Measurements from ENCODE around the gene NUDT4.
"Not testable (repeated sequence)": the region's sequence is repeated elsewhere in the genome, so short reads cannot be mapped to it uniquely, and the experiment has no call there.

The NUDT4 gene

DNA sequence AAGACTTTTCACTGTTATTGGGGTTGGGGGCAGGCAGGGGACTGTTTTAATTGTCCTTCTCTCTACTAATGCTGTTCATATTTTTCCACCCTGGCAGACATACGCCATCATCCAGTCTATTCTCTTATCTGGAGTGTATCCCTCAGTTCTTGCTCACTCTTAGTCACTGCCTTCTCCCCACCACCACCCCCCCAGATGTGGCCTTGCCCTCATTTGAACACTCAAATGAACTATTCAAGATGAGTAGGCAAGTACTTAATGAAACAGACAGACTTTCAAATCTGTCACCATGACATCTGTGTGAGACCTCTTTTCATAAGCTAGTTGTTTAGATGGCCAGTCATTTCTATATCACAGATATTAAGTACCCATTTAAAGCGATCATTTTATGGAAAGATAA is 10.1 kb downstream of the NUDT4 start:
- H3K27me3 Mint-ChIP-seq (ENCODE audit: low read depth, poor library complexity), result no peaks in the 10 kb centered on the region
- peaks cover 13% of the 10 kb centered on the region for H3K9me3 Mint-ChIP-seq
- TF ChIP-seq, protein P1, sequence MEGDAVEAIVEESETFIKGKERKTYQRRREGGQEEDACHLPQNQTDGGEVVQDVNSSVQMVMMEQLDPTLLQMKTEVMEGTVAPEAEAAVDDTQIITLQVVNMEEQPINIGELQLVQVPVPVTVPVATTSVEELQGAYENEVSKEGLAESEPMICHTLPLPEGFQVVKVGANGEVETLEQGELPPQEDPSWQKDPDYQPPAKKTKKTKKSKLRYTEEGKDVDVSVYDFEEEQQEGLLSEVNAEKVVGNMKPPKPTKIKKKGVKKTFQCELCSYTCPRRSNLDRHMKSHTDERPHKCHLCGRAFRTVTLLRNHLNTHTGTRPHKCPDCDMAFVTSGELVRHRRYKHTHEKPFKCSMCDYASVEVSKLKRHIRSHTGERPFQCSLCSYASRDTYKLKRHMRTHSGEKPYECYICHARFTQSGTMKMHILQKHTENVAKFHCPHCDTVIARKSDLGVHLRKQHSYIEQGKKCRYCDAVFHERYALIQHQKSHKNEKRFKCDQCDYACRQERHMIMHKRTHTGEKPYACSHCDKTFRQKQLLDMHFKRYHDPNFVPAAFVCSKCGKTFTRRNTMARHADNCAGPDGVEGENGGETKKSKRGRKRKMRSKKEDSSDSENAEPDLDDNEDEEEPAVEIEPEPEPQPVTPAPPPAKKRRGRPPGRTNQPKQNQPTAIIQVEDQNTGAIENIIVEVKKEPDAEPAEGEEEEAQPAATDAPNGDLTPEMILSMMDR (IDR thresholded peaks at IDR 0.05), result no peak
- H3K4me1 Mint-ChIP-seq, result peaks cover 32% of the 10 kb centered on the region
- no peak overlapping the region for H3K4me3 Mint-ChIP-seq
- H3K27ac Mint-ChIP-seq, result peak overlapping the region; percentile 69
- no peak for DNase-seq
- H3K36me3 Mint-ChIP-seq (ENCODE audit: low read depth), result peaks cover 63% of the 10 kb centered on the region

DNA sequence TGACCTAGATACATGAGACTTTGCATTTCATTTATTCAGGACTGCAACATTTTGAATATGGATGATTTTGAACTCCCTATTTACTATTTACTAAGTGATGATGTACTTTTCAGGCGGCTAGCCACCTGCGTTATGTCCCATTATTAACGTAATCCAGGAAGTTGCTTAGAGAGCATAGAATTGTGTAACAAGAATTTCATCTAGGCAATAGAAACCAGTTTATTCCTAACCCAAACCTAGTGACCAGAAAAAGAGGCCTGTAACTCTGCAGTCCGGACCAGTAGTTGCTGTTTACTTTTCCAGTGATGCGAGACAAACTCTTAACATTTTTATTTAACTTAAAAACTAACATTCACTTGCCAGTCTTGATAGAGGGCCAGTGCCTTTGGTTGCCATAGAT is 12.3 kb downstream of the NUDT4 start:
- Mint-ChIP-seq H3K4me3 (no peak overlapping the region), H3K4me1 (peaks cover 19% of the 10 kb centered on the region), H3K27me3 (ENCODE audit: low read depth, poor library complexity) (no peaks in the 10 kb centered on the region), H3K9me3 (peaks cover 12% of the 10 kb centered on the region), H3K36me3 (ENCODE audit: low read depth) (peaks cover 65% of the 10 kb centered on the region), H3K27ac (peak overlapping the region; percentile 92)
- no peak for DNase-seq
- TF ChIP-seq, protein P1 (IDR thresholded peaks at IDR 0.05), result no peak

- no peak overlapping the region for H3K4me3 Mint-ChIP-seq
- H3K27me3 Mint-ChIP-seq (ENCODE audit: low read depth, poor library complexity), result no peaks in the 10 kb centered on the region
- no peak for DNase-seq
- TF ChIP-seq, protein P1 (IDR thresholded peaks at IDR 0.05), result no peak
- H3K27ac Mint-ChIP-seq, result peak overlapping the region; percentile 92
- H3K4me1 Mint-ChIP-seq, result peaks cover 14% of the 10 kb centered on the region
- peaks cover 65% of the 10 kb centered on the region for H3K36me3 Mint-ChIP-seq (ENCODE audit: low read depth)
- H3K9me3 Mint-ChIP-seq, result peaks cover 6% of the 10 kb centered on the region
Measured at GRCh38 chr12:93390549-93391297, 13.0 kb downstream of the NUDT4 start.

DNA sequence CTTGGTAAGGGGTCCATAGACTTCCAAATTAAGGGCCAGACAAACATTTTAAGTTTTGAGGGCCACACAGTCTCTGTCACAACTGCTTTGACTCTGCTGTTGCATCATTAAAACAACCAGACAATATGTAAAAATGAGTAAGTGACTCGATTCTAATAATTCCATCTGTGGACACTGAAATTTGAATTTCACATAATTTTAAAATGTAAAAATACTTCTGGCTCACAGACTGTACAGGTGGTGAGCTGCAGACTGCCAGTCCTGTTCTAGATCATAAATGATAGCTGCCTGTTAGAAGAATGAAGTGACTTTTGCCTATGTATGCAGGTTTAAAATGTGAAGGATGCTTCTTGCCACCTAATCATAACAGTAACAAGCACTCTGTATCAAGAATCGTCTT is 15.7 kb downstream of the NUDT4 start:
- H3K4me3 Mint-ChIP-seq, result no peak overlapping the region
- peaks cover 14% of the 10 kb centered on the region for H3K4me1 Mint-ChIP-seq
- no peaks in the 10 kb centered on the region for H3K9me3 Mint-ChIP-seq
- TF ChIP-seq, protein P1 (IDR thresholded peaks at IDR 0.05), result no peak
- peaks cover 61% of the 10 kb centered on the region for H3K36me3 Mint-ChIP-seq (ENCODE audit: low read depth)
- H3K27me3 Mint-ChIP-seq (ENCODE audit: low read depth, poor library complexity), result no peaks in the 10 kb centered on the region
- DNase-seq, result no peak
- H3K27ac Mint-ChIP-seq, result no peak overlapping the region

DNA sequence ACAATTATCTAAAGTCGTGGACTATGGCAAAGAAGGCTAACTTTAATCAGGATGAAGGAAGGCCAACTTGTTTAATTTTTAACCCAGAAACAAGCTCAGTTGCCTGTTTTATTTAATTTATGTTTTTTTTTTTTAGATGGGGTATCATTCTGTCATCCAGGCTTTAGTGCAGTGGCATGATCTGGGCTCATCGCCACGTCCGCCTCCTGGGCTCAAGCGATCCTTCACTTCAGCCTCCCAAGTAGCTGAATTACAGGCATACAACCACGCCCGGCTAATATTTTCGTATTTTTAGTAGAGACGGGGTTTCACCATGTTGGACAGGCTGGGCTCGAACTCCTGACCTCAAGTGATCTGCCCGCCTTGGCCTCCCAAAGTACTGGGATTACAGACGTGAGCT is 19.7 kb downstream of the NUDT4 start:
- no peak overlapping the region for H3K4me3 Mint-ChIP-seq
- no peak for DNase-seq
- H3K36me3 Mint-ChIP-seq (ENCODE audit: low read depth), result peaks cover 54% of the 10 kb centered on the region
- H3K27ac Mint-ChIP-seq, result peak overlapping the region; percentile 90
- no peaks in the 10 kb centered on the region for H3K27me3 Mint-ChIP-seq (ENCODE audit: low read depth, poor library complexity)
- H3K4me1 Mint-ChIP-seq, result no peaks in the 10 kb centered on the region
- H3K9me3 Mint-ChIP-seq, result no peaks in the 10 kb centered on the region
- TF ChIP-seq, protein P1 (IDR thresholded peaks at IDR 0.05), result no peak

- H3K4me3 Mint-ChIP-seq; DNase-seq; H3K27me3 Mint-ChIP-seq (ENCODE audit: low read depth, poor library complexity); H3K9me3 Mint-ChIP-seq; H3K4me1 Mint-ChIP-seq; H3K27ac Mint-ChIP-seq: not testable (repeated sequence)
- H3K36me3 Mint-ChIP-seq (ENCODE audit: low read depth), result peaks cover 52% of the 10 kb centered on the region
Measured at GRCh38 chr12:93399183-93399863, 21.6 kb downstream of the NUDT4 start.
